Fibroblast of skin of scalp (primary cell): ENCODE measurements around the gene XXYLT1.

Source experiments
- DNase-seq: peaks from one replicate; pipeline ENCODE4 v3.0.0-alpha.2; 2013

The XXYLT1 gene

DNA sequence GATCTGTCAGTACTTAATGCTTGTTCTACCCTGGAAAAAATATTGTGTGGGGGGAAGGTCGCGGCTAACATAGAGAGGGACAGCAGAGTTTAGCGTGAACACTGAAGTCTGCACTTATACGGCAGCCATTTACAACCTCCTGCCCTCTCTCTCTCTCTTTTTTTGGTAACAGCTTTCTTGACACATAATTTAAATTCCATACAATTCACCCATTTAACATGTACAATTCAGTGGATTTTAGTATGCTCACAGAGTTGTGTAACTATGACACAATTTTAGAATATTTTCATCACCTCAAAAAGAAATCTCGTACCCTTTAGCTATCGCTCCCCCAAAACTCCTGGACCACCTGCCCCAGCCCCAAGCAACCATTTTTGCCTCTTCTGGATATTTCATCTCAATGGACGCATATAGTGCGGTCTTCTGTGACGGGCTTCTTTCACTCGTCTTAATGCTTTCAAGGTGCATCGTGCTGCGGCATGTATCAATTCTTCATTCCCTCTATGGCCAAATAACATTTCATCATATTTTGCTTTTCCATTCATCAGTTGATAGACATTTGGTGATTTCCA is 141.8 kb downstream of the XXYLT1 start:
- peak; percentile 32 for DNase-seq

DNA sequence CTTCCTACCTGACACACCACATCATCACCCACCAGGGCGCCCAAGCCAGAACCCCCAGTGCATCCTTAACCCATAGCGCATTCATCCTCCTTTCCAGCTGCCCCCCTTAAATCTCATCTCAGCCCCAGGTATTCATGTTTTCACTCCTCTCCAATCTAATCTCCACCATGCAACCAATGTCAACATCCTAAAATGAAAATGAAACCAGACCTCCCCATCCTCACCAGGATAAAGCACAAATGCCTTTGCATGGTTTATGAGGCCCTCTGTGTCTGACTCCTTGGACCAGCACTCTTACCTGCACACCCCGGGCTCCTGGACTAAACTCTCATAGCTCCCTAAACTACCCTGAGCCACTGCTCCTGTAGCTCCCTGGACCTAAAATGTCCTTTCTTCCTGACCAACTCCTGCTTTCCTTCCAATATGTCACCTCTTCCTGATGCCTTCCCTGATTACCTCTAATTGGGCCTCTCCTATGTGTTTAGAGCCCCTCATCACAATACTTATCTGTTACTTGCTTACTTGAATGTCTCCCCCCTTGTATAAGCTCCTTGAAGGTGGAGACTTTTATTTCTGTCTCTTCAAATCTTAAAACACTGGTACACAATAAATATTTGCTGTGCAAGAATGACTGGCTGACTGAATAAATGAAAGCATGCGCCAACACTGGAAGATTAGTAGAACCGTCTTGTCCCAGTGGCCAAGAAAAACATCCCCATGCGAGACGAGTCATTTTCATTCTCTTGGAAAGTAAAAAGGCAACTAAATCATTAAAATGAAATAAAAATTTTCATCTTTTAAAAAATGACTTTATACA is 142.5 kb downstream of the XXYLT1 start:
- peak; percentile 64 for DNase-seq

DNA sequence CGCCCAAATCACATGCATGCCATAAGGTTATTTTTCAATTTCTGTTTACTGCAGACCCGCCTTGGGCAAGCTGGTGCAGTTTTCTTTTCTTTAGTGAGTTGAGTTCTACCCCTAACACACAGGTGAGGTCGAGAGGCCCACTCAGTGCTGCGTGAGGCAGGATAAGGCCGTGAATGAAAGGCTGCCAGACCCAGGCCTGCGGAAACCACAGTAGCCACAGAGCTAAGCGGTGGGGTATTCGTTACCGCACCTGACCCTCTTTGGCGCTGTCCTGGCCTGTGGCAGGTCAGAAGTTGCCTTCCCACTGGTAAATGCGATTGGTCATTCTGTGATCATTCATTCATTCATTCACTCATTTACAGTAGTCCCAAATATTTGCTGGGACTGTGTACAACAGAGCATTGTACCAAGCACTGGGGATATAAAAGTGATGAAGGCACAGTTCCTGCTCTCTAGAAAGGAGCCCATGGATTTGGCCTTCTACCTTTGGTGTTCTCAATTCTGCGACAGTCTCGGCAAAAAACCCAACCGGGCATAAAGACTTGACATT is 144.8 kb downstream of the XXYLT1 start:
- DNase-seq: no peak

DNA sequence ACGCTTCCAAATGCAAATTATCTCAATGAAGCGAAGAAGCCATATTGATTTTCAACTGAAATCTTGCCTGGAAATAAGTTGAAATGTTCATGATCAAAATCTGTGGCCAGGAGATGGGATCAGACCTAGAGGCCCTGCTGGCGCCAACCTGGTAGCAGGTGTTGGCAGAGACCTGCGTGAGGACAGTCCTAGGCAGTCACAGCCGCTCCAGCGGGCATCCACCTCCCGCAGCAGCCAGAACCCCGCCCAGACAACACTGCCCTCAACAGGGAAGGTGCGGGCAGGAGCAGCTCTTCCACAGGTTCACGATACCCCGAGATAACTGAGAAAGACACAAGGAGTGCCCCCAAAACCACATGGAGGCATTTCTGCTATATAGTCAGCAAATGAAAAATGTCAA is 145.3 kb downstream of the XXYLT1 start:
- DNase-seq: no peak

DNA sequence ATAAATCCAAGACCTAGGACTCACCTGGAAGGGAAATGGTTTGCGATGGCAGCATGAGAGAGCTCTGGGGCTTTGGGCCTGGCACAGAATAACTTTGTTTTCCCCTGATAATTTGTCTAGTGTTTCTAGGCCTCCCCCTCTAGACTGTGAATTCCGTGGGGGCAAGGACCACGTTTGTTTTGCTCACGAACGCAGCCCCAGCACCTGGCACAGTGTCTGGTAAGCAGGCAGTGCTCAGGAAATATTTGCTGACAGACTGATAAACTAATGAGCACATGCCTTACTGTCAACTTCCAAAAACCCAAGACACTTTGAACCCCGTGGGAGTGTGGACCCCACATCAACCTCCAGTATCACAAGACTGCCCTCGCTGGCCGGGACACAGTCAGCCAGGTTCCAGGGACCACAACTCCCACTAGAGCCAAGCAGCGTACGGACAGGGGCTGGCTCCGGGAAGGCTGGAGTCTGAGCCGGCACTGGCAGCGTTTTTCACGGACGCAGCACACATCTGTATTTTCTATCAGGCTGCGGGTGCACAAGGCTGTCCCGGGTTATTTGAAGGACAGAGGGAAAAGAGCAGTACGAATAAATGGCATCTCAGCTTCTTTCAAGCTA is 146.5 kb downstream of the XXYLT1 start:
- DNase-seq: no peak

DNA sequence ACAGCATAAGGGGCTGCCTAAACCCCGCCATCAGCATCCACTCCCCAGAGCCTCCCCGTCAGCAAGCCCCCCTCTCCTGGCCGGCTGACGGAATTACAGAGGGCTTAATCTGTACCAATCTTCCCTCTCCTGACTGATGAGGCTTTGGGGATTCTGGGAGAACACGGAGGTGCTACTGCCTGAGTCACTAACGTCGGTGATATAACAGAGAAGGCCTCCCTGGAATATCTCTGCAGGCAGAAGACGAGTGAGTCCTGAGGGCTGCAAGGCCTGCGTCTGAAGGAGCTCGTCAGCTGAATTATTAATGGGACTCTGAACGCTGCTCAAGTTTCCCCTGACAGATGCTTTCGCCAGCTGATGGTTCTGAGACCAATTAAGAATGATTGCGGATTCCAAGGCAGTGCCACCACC is 147.7 kb downstream of the XXYLT1 start:
- DNase-seq: peak; percentile 59

DNA sequence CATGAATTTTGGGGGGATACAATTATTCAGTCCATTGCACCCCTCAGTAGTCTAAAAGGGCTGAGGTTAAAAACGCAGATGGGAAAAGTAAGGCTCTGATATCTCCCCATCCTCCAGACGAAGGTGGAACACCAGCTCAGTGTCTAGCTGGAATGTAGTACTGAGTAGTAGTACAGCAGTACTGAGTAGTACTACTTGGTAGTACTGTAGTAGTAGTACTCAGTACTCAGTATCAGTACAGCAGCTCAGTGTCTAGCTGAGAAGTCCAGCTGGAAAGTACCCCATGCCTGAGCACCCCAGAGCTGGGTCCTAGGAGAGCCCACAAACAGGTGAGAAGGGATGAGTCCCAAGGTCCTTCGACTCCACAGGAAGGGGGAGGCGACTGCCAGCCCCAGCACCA is 148.7 kb downstream of the XXYLT1 start:
- no peak for DNase-seq

DNA sequence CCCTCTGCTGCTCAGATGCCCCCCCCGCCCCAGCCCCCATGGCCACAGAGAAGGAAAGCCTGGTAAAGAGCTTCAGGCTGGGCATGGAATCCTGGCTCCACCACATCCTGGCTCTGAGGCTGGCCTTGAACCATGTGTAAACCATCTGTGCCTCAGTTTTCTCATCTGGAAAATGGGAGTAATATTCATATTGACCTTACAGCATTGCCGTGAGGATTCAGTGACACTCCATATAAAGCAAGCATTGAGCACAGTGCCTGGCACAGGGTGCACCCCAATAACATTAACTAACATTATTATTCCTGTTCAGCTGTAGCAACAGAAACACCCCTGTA is 150.7 kb downstream of the XXYLT1 start:
- no peak for DNase-seq

DNA sequence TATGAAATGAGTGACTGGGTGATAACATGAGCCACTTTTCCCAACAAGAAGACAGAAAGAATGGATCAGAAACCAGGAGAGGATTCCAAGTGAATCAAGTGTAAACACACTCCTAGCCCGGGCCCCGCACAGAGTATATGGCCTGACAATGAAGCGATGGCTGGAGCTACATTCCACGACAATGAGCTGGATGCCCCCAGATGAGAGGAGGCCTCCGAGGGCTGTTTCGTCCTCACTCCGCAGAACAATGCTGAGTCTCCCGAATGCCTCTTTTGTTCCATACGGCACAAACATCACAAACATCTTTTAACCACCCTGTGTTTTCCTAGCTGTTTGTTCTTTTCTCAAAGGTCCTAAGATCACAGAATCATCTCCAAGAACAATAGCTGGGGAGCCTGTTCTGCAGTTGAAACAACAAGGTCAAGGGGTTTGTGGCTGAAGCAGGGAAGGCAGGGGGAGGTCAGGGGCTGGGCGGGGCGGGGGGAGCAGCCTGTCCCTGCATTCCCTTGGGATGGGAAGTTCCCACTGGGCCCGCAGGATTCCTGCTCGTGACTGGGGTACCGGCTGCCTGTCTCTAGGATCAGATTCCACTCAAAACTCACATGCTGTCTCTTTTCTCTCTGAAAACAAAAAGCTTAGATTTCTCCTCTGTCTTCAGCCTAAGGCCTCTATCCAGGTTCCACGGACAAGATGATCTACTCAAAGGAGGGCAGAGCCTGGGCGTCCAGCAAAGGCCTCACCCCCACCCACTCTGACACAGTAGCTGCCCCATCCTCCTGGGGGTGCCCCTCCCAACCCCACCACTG is 151.3 kb downstream of the XXYLT1 start:
- DNase-seq: peak; percentile 93

DNA sequence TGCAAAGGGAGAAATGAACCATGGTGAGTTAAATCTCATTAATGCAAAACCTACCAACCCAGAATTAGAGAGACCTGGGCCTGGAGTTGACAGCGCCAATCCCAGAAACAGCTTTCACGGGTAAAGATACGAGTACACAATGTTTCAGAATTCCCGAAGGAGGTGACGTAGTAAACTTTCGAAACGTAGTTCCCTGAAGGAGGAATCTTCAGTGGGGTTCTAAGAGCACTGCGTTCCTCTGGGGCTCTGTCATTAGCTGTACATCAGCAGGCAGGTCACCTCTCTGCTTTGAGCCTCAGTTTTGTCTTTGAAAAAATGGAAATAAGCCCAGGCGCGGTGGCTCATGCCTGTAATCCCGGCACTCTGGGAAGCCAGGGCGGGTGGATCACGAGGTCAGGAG is 152.3 kb downstream of the XXYLT1 start:
- DNase-seq: no peak

DNA sequence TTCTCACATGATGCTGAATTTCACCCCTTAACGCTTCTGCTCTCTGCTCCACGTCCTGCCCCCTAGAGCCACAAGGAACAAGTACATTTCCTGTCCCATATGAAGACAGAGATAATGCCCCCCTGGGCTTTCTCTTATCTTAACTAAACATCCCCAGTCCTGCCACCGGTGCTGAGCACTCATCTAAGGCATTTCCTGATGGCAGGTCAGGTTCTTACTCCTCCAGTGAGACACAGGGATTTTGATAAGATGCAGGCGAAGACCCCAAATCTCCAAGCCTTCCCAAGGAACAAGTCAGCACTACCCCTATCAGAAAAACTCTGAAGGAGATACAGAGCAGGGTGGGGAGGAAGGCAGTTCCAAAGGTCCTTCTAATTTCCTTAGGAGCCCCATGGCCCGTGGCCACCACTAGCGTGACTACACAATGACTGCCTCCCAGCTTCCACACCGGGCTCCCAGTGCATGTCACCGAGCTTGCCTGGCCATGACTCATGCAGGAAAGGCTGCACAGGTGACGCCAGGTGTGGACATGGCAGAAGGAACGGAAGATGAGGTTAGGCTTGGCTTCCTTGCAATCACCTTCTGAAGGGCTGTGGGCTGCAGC is 152.9 kb downstream of the XXYLT1 start:
- DNase-seq: peak; percentile 45

DNA sequence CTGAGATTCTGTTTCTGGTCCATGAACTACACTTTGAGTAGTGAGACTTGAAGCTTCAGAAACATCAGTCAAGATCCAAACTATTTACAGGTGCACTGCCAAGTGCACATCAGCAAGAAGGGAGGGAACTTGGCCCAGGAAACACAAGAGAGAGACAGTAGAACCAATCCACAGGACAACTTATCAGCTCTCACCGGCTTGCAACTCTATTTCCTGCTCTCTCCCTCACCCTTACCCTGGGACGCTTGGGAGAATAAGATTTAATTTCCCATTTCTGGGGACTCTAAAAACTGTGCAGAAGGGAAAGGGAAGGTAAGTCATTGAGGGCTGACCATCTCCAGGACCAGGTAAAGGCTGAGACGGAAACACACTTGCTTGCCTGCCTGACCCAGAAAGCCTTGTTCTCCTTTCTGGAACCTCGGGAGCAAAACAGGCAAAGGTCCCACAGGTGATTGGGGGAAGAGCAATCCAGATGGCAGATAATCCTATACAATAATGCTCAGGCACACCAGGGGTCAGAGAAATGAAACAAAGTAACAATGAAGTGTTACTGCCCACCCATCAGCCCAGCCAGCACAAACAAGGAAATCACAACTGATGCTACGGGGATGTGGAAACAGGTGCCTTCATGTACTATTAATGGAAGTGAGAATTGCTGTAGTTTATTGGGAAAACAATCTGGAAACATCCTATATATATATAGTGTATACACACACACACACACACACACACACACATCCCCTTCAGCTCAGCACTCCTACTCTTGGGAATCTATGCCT is 154.4 kb downstream of the XXYLT1 start:
- DNase-seq: no peak

DNA sequence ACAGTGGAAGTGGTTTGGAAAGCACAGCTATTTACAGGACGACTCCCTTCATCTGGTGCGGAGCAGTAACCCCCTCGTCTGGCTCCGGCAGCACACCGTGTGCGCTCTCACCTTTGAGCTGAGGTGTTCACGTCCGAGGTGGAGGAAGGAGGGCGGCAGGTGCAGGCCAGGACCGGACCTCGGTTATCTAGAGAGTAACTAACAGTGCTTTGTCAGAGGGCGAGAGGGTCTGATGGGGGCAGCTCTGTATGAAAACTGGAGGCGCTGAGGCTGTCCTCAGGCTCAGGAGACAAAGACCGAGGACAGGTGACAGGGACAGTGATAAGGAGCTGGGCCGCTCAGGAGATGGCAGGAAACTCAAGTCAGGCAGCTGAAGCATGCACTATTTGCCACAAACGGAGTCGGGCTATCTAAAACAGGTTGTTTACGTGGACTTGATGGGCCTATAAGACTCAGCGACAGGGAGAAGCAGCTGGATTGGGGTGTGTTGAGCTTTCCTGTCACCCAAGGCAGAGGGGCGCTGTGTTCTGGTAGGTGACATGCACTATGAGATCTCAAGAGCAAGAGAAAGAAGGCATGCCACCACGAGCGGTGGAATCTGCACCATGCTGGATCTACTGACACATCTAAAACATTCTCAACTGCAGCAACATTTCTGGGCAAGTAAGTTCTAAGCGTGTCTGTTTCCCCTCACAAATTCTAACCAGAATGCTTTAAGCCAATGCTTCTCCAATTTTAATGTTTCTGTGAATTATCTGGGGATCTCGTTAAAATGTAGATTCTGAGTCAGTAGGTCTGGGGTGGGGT is 155.2 kb downstream of the XXYLT1 start:
- DNase-seq: no peak

DNA sequence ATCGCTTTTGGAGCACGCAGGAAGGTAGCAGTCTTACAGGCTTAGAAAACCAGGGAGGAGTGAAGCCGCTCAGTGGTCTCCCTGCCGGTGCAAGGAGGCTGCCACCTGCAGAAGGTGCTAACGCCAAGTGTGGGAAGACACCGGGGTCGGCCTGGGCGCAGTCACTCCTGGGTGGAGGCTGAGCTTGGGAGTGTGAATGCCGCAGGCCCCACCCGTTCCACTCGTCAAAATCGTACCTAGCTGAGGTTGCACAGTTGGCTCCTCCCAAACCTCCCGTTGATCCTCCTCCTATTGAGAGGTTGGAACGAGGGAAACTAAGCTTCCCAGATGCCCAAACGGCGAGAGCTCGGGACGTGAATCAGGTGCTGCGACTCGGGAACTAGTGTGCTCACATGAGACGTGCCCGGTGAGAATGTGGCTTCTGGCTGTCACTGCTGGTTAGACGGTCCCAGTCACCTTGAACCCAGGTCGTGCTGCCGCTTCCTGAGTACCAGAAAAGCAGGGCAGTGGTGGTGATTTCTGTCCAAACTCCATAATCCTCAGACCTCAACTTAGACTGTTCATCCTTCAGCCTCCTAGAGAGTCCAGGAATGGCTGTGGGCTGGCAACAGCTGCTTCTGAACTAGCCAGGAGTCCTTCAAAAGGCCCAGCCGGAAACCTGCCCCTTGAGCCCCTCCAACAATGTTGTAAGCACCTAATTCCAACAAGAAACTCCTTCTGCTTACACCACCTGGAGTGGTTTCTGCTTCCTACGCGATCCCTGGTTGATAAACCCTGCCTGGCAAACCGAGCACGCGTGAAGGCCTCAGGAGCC is 156.0 kb downstream of the XXYLT1 start:
- no peak for DNase-seq

DNA sequence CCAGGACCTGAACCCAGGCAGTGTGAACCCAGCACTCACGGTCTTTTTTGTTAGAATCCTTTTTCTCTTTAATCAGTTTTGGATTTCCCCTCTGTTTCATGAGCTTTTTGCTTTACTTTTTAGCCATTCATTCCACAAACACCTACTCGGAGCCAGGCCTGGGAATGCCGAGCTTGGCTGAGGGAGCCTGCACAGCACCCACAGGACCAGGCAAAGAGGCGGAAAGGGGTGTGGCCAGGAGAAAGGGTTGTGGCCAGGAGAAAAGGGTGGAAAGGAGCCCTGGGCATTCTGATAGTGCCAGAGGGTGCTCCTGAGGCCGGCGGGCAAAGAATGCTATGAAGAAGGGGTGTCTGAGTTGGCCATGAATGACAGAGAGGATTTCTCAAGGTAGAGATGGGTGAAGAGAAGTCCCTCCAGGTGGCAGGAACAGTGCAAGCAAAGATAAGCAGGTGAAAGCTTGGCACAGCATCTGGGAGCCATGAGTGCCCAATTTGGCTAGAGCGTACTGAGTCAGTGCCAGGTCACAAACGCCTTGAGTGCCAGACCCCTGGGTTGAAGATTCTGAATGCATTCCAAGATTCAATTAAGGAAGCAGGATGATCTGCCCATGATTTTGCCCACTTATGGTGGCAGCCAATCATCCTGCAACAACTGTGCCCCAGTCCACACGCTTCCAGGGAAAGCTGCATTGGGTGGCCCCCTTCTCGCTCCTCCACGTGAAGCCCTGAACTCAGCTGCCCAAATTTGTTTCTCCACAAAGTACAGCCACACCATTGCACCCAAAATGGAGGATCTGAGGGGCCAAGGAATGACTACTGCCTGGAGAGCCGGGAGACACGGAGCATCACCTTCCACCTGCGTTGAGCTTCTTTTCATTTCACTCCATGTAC is 157.2 kb downstream of the XXYLT1 start:
- DNase-seq: no peak

DNA sequence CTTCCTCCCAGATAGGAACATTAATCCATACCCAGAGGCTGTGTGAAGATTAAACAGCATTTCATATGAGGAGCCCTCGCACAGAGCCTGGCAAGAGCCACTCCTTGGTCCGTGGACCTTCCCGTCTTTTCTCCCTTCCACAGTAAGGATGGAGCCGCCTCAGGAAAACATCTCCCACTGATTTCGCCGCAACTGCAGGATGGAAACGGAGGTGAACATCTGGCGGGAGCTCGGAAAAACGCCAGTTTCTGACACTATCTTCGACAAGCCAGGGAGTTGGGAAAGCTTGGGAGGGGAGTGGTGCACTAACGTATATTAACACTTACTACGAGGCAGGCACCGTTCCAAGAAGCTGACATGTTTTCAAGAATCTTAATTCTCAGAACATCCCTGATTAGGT is 157.9 kb downstream of the XXYLT1 start:
- no peak for DNase-seq

DNA sequence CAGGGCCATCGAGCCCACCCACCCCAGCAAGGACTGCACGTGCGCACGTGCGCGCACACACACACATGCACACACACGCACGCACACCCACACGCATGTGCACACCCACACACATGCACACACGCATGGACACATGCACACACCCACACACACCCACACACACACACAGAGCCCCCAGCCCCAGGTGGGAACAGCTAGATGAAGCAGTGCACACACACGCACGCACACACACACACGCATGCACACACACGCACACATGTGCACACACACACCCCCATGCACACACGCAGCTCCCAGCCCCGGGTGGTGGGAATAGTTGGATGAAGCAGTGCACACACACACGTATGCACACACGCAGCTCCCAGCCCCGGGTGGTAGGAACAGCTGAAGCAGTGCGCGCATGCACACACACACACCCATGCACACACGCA is 158.6 kb downstream of the XXYLT1 start:
- DNase-seq: no peak

DNA sequence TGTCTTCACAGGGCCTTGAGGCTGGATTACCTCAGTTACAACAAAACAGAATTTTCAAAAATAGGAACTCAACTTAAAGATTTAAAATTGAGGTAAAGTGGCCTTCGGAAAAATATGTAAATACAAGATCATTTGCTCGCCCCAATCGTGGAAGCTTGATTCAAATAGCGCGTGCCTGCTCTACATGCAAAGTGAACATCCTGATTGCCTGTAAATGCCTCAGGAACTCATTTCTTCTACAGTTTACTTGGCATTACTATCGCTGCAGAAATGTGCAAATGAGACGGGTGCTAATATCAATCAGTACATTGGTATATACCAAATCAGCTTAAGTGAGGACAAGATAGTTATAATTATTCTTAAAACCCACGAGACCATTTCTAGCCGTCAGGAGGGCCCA is 159.2 kb downstream of the XXYLT1 start:
- DNase-seq: no peak

DNA sequence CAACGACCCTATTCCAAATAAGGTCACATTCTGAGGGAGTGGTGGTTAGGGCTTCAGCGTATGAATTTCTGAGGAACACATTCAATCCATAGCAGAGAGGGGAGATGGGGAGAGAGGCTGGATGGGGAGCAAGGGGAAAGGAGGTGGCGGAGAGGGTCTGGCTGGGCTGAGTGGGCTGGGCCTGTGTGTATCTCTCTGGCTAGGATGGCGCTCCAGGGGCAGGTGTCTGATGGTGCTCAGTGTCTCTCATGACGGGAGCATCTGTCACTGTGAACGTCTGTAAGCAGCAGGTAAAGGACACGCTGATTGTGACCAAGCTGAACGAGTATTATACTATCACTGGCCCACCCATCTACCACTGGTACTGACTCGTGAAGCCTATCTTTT is 159.6 kb downstream of the XXYLT1 start:
- DNase-seq: no peak
